Right forelimb (tissue), 1 donor: ENCODE data around the gene CDC14A.

Experiments used
- DNase-seq: peaks from one replicate; pipeline ENCODE4 v3.0.0-alpha.2; 2018

Gene CDC14A

DNA sequence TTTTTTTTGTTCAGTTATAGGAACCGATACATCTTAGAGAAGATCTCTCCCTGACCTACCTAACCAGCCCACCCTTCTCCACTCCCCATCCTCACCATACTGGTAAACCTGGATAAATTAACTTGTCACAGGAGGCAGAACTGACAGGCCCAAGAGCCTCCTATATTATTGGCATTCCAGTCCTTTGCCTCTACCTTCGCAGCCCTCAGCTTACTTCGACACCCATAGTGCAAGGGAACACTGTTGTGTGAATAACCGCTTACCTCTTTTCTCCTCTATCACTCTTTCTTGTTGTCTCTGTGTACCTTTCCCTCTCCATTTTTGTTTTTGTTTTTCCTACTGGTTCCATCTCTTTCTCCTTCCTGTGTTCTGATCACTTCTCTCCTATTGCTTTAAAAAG, 58.7 kb downstream of the CDC14A start:
- no peak for DNase-seq

DNA sequence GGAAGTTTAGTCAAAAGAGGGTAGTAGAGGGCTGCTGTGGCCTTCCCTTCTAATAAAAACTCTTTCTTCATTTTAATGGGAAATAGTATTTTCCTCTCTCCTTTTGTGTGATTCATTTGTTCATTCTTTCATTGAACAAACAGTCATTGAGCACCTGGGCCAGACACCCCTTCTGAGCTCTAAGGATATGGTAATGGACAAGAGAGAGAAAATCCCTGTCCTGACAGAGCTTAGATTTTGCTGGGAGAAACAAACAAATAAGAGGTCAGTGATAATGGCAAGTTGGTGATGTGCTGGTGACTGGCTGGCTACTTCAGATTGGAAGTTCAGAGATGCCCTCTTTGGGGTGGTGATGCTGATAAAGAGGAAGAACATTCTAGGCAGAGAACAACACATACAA, 59.3 kb downstream of the CDC14A start:
- no peak for DNase-seq

DNA sequence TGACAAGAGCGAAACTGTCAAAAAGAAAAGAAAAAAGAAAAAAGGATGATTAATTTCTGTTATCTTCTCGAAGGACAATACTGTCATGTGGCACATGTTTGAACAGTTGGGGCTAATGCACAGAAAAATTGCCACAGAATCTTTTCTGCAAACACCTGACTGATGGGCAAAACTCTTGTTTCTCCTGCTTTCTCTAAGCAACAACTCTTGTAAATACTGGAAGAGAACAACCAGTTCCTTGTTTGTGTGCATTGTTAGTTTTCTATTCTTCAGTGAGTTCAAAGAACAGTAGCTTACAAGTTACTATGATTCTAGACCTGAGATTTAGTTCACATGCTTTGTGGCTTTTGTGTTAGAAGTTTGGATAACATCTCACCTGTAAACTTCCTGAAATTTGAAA, 60.7 kb downstream of the CDC14A start:
- DNase-seq, result no peak

GRCh38 chr1:100414693-100415497, 62.6 kb downstream of the CDC14A start:
- no peak for DNase-seq

- DNase-seq, result no peak
Observed at GRCh38 chr1:100415498-100415778, 63.1 kb downstream of the CDC14A start.

GRCh38 chr1:100419072-100419471, 66.8 kb downstream of the CDC14A start:
- DNase-seq, result no peak

GRCh38 chr1:100422065-100422464, 69.8 kb downstream of the CDC14A start:
- DNase-seq, result no peak

GRCh38 chr1:100423832-100424337, 71.6 kb downstream of the CDC14A start:
- DNase-seq, result no peak

DNA sequence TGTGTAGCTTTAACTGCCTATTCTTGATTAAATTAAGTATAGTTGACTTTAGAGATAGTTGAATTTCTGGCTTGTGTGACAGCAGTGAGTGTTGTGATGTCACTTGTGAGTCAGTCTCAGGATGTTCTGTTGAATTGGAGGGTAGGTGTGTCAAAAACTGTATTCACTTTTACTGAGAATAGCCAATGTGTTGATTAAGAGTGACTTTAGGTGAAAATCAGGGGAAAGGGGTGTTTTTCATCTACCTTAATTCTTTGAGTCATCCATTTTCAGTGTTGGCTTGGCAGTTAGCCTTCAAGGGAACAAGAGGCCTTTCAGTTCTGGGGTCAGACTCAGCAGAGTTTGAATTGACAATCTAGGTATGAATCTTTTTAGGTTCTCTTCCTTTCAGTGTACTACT, 75.9 kb downstream of the CDC14A start:
- no peak for DNase-seq

GRCh38 chr1:100430325-100430756, 78.0 kb downstream of the CDC14A start:
- no peak for DNase-seq

DNA sequence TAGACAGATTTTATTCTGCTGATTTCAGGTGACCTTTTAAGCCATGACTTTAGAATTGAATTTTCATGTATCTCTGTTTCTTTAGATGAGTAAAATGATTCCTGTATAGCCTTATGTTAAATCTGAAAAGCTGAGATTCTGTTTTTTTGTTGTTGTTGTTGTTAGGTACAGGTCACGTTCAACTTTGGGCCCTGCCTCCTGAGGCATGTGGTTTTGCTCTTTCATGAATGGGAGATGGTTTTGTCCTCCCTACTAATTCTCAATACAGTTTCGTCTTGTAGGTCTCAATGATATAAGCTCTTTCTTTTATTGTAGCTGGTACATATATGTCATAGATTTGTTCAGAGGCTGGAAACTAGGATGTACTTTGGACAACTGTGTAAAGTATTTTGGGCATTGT, 79.6 kb downstream of the CDC14A start:
- no peak for DNase-seq

DNA sequence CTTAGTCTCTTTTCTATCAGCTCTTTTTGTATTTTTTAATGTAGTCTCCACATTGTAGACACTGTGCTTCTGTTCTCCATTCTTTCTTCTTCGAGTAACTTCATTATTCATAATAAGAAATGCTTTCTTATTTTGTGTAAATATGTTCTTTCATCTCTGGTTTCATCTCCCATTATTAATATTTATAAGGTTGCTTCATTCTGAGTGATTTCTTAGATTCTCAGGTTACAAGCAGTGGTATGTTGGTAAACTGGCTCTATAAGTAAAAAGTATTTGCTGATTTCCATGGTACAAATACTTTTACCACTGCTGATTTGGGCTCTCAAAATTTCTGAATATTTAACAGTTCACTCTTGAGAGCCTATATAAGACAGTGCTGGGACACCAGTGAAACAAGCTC, 81.3 kb downstream of the CDC14A start:
- DNase-seq, result no peak

DNA sequence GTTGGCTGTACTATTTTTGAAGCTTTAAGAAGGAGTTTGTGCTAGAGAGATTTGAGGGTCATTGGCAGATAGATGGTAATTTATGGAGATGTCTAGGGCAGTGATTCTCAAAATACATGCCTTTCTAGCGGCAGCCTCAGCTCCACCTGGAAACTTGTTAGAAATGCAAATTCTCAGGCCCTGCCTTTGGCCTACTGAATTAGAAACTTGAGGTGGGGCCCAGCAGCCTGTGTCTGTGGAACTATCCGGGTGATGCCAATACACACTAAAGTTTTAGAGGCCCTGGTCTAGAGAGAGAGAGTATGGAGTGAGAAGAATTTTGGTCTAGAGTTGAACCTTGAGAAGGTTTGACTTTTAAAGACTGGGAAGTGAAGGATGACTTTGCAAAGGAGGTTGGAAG, 82.5 kb downstream of the CDC14A start:
- DNase-seq, result no peak

DNA sequence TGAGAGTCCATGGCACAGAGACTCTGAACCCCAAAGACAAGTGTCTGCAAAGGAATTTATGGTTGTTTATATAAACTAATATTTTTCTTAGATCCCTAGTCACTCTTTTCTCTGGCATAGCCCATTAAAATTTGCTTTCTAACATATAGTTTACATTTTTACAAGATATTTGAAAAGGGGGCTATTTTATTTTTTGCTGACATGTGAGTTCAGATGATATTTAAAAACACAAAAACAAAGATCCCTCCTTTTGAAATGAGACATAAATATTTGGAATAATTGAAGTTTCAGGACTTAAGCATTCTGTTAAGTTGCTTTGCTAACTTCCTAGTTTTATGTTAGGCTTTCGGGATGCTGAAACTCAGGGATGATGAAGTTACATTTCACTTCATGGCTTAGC, 86.1 kb downstream of the CDC14A start:
- DNase-seq, result no peak

DNA sequence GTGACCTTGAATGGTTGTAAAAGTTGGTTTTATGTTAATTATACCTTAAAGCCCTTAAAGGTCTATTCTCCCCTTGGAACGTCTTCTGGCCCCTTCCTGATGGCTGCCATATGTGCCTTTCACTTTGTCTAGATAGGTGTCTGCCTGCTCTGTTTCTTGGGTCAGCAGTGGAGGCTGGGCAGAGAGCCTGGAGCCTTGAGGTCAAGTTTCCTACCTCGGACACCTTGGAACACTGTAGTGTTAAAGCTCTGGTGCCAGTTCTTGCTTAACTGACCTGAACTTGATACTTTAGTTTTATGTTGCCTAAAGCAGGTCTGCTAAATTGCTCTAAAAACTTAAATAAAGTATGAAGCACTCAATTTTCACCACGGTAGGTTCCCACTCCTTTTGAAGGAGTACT, 86.5 kb downstream of the CDC14A start:
- DNase-seq, result no peak

DNA sequence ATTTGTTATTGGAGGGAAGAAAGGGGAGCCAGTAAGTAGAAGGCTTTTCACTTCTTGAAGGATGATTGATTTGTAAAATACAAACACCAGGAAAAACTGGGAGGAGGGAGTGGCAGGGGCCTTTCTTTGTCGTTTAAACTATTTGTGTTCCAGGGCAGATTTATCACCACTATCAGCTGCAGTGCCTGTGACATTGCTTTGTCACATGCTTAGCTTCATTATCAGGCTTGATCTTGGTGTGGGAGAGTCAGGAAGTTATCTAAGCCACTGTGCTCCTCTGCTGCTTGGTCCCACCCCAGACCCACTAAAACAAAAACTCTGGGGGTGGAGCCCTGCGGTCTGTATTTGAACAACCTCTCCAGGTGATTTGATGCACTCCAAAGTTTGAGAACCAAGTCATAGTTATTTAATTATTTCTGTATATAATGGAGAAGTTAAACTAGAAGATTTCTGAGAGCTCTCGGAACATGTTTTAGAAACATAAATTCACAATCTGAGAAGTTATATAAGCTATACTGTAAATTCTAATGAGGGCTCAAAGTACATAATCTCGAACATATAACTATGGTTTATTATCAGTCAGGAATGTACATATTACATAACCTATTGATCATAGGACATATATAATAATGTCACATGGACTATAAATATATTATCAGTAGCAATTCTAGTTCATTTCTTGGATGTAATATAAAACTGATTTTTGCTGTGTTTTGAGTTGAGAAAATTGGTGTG, 87.9 kb downstream of the CDC14A start:
- no peak for DNase-seq

DNA sequence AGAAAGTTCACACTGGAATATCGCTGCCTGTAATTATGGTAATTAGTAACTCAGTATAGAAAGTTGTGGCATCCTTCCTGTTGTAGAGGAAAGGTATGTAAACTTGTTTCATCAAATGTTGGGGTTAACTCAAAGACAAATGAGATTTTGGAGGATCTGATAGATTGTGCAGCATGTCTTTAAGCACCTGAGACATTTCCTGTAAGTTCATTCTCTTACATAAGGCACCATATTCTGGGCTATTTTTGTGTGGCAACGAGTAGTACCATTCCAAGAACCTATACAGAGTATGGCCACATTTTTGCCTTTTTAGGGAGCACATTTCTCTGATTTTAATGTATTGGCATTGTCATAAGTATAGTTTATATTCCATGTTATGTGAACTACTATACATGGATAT, 88.8 kb downstream of the CDC14A start:
- no peak for DNase-seq

GRCh38 chr1:100441651-100442050, 89.3 kb downstream of the CDC14A start:
- DNase-seq, result no peak

GRCh38 chr1:100443811-100444571, 91.7 kb downstream of the CDC14A start:
- no peak for DNase-seq

- DNase-seq, result no peak
Observed at GRCh38 chr1:100445565-100445964, 93.3 kb downstream of the CDC14A start.

GRCh38 chr1:100448366-100448765, 96.1 kb downstream of the CDC14A start:
- DNase-seq, result no peak

GRCh38 chr1:100449477-100449876, 97.2 kb downstream of the CDC14A start:
- no peak for DNase-seq

- DNase-seq, result no peak
Observed at GRCh38 chr1:100452641-100453040, 100.3 kb downstream of the CDC14A start.
